ENCODE data around the gene GRIK4.

- TF ChIP-seq CTCF (IDR thresholded peaks at IDR 0.05; ENCODE audit: poor library complexity, severe bottlenecking) (no peak), EZH2 (IDR thresholded peaks at IDR 0.05; ENCODE audit: borderline replicate concordance, insufficient read depth, low read length, poor library complexity, severe bottlenecking) (no peak), EP300 (conservative IDR thresholded peaks at IDR 0.05; ENCODE audit: poor library complexity, severe bottlenecking) (no peak), MXI1 (conservative IDR thresholded peaks at IDR 0.05; ENCODE audit: poor library complexity, severe bottlenecking) (no peak)
These were observed 306.5 kb downstream of the GRIK4 start for GRCh38 chr11:120818097-120818496.

Measured in neural cell (in vitro differentiated cells).